22Rv1 (cell line): ENCODE measurements around the gene MTSS2.

ENCODE experiments used
- ZFX ChIP-seq: fragments of 450-650 bp; IDR thresholded peaks from 2 replicates; pipeline ENCODE4 v1.6.1; 2017; ENCODE audit warnings: antibody characterized with exemption, borderline replicate concordance
- TF ChIP-seq, protein P1 (sequence below): fragments of 450-650 bp; IDR thresholded peaks from 2 replicates; pipeline ENCODE4 v1.5.1; 2017; ENCODE audit warnings: mild to moderate bottlenecking

DNA sequence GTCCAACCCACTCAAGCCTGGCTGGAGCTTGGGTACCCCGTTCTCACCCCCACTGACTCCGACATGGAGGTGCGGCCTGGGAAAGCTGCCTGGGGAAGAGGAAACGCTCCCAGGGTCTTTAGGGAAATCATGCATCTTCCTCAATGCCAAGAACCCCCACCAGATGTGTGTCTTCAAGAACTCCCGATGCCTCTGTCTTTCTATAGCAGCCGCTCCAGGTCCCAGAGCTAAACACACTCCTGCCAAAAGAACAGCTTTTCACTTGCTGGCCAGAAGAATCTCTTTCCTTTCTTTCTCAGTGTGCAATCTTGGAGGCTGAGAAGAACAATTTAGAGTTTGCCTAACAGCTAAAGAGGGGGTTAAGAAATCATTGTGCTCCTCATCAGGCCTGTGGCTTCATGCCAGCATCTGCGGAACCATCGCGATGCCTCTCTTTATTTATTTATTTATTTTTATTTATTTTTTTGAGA, 41.1 kb upstream of the MTSS2 start:
- TF ChIP-seq, protein P1, sequence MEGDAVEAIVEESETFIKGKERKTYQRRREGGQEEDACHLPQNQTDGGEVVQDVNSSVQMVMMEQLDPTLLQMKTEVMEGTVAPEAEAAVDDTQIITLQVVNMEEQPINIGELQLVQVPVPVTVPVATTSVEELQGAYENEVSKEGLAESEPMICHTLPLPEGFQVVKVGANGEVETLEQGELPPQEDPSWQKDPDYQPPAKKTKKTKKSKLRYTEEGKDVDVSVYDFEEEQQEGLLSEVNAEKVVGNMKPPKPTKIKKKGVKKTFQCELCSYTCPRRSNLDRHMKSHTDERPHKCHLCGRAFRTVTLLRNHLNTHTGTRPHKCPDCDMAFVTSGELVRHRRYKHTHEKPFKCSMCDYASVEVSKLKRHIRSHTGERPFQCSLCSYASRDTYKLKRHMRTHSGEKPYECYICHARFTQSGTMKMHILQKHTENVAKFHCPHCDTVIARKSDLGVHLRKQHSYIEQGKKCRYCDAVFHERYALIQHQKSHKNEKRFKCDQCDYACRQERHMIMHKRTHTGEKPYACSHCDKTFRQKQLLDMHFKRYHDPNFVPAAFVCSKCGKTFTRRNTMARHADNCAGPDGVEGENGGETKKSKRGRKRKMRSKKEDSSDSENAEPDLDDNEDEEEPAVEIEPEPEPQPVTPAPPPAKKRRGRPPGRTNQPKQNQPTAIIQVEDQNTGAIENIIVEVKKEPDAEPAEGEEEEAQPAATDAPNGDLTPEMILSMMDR = no peak
- TF ChIP-seq ZFX = no peak
